ENCODE measurements around the gene ZNF583.

ZNF583 gene

GRCh38 chr19:56474308-56474707 lies 70.2 kb downstream of the ZNF583 start:
- DNase-seq (ENCODE audit: low read depth in 2 of 2): no peak

GRCh38 chr19:56476093-56476492 lies 72.0 kb downstream of the ZNF583 start:
- no peak for DNase-seq (ENCODE audit: low read depth in 2 of 2)
